WTC11 (cell line): ENCODE measurements around the gene TMEM59L. TPM values are rescaled to one million over a fixed set of nuclear protein-coding genes. Genes with fewer than 3 reads are reported as not detected.

Experiments
- ATAC-seq: fragments of 200-7000 bp; cut with Tn5 transposase; 2 replicates; pipeline ENCODE4 v1.10.0; 2021; ENCODE audit warnings: mild to moderate bottlenecking, moderate library complexity
- CTCF ChIA-PET: fragments of 300-600 bp; sonication (Branson Sonifier 250); formaldehyde crosslinking; loops from one replicate; lab custom pipeline; 2021; ENCODE audit warnings: antibody characterized with exemption; lab: Charles Lee
- POLR2A ChIA-PET: fragments of 350-600 bp; sonication (Branson Sonifier 250); formaldehyde crosslinking; loops from one replicate; lab custom pipeline; 2021; ENCODE audit warnings: antibody characterized with exemption; lab: Charles Lee
- DNase-seq: peaks from one replicate; pipeline ENCODE4 v3.0.0; 2021; ENCODE audit warnings: low spot score
- H3K27ac Mint-ChIP-seq: 2 replicates; pipeline ENCODE4 v1.8.0; 2021; ENCODE audit warnings: mixed read lengths
- H3K27me3 Mint-ChIP-seq: 2 replicates; pipeline ENCODE4 v1.8.0; 2021; ENCODE audit warnings: low read depth, mild to moderate bottlenecking, moderate library complexity, mixed read lengths
- H3K36me3 Mint-ChIP-seq: 2 replicates; pipeline ENCODE4 v1.8.0; 2021; ENCODE audit warnings: mixed read lengths
- H3K4me1 Mint-ChIP-seq: 2 replicates; pipeline ENCODE4 v1.8.0; 2022; ENCODE audit warnings: mixed read lengths
- H3K4me3 Mint-ChIP-seq: 2 replicates; pipeline ENCODE4 v1.8.0; 2021; ENCODE audit warnings: mild to moderate bottlenecking, moderate library complexity, mixed read lengths
- H3K9me3 Mint-ChIP-seq: 2 replicates; pipeline ENCODE4 v1.8.0; 2021; ENCODE audit warnings: mixed read lengths
- ERG ChIP-seq: fragments of 250-450 bp; sonication (Bioruptor Pico); IDR thresholded peaks from 2 replicates; pipeline ENCODE4 v1.8.0; 2021; ENCODE audit warnings: mild to moderate bottlenecking
- FOXK1 ChIP-seq: sonication (generic); formaldehyde crosslinking; IDR thresholded peaks from 2 replicates; pipeline ENCODE4 v1.8.0; 2022; ENCODE audit warnings: mild to moderate bottlenecking, moderate library complexity, missing genetic modification reagents
- GTF2I ChIP-seq: fragments of 250-450 bp; sonication (Bioruptor Pico); conservative IDR thresholded peaks from 2 replicates; pipeline ENCODE4 v1.4.0; 2021; ENCODE audit warnings: mild to moderate bottlenecking
- JUN ChIP-seq: sonication (generic); formaldehyde crosslinking; IDR thresholded peaks from 2 replicates; pipeline ENCODE4 v1.8.0; 2023; ENCODE audit warnings: mild to moderate bottlenecking, missing genetic modification reagents
- MXD4 ChIP-seq: fragments of 250-450 bp; sonication (Bioruptor Pico); IDR thresholded peaks from 2 replicates; pipeline ENCODE4 v1.8.0; 2021; ENCODE audit warnings: mild to moderate bottlenecking, moderate library complexity, borderline replicate concordance
- NFATC4 ChIP-seq: fragments of 250-450 bp; sonication (Bioruptor Pico); IDR thresholded peaks from 2 replicates; pipeline ENCODE4 v1.9.0; 2021; ENCODE audit warnings: mild to moderate bottlenecking
- NR2C2 ChIP-seq: sonication (generic); formaldehyde crosslinking; IDR thresholded peaks from 2 replicates; pipeline ENCODE4 v1.8.0; 2022; ENCODE audit warnings: mild to moderate bottlenecking, missing genetic modification reagents
- SMAD4 ChIP-seq: sonication (generic); formaldehyde crosslinking; IDR thresholded peaks from 2 replicates; pipeline ENCODE4 v1.8.0; 2022; ENCODE audit warnings: mild to moderate bottlenecking, missing genetic modification reagents
- ZNF121 ChIP-seq: sonication (generic); formaldehyde crosslinking; IDR thresholded peaks from 2 replicates; pipeline ENCODE4 v1.8.0; 2023; ENCODE audit warnings: missing genetic modification reagents
- ZNF671 ChIP-seq: fragments of 250-450 bp; sonication (Bioruptor Pico); IDR thresholded peaks from 2 replicates; pipeline ENCODE4 v1.8.0; 2021; ENCODE audit warnings: mild to moderate bottlenecking
- total RNA-seq: library from RNA; stranded (reverse); gene quantifications from 3 replicates; pipeline ENCODE4 v1.2.3, GENCODE V29; 2021
- TF ChIP-seq, protein P1 (sequence below): sonication (generic); formaldehyde crosslinking; IDR thresholded peaks from 2 replicates; pipeline ENCODE4 v1.8.0; 2022; ENCODE audit warnings: mild to moderate bottlenecking, missing genetic modification reagents
- TF ChIP-seq, protein P2 (sequence below): sonication (generic); formaldehyde crosslinking; IDR thresholded peaks from 2 replicates; pipeline ENCODE4 v1.8.1; 2022; ENCODE audit warnings: missing genetic modification reagents, borderline replicate concordance
- TF ChIP-seq, protein P3 (sequence below): fragments of 250-450 bp; sonication (Bioruptor Pico); IDR thresholded peaks from 2 replicates; pipeline ENCODE4 v2.1.2; 2022; ENCODE audit warnings: mild to moderate bottlenecking, moderate library complexity
- TF ChIP-seq, protein P4 (sequence below): sonication (generic); formaldehyde crosslinking; IDR thresholded peaks from 2 replicates; pipeline ENCODE4 v1.8.1; 2023; ENCODE audit warnings: mild to moderate bottlenecking, missing genetic modification reagents

TMEM59L gene
- total RNA-seq, 1 experiment from 2014 or later: 14.8 TPM

DNA sequence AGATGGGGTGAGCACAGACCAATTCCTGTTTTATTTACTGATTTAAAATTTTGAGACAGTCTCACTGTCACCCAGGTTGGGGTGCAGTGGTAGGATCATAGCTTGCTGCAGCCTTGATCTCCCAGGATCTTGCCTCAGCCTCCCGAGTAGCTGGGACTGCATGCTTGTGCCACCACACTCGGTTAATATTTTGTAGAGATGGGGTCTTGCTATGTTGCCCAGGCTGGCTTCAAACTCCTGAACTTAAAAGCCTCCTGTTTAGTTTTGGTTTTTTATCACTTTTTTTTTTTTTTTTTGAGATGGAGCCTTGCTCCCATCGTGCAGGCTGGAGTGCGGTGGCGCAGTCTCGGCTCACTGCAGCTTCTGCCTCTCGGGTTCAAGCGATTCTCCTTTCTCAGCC, 36.3 kb upstream of the TMEM59L start:
- DNase-seq: no peak
- CTCF ChIA-PET: interaction anchor here (1.2 to 1.5 kb wide), 2 partner anchors 11 to 87 kb away, joined by 4 read pairs; no protein-coding TSS in a partner anchor
- no peaks in the 10 kb centered on the region for H3K9me3 Mint-ChIP-seq
- peak; percentile 51; the same call in 1 of the 2 replicates for TF ChIP-seq ZNF121
- TF ChIP-seq MXD4: no peak
- TF ChIP-seq ERG (CRISPR knock-in tag): no peak
- TF ChIP-seq, all 79 proteins: peak for 1
- ATAC-seq: no peak
- peaks cover 14% of the 10 kb centered on the region for H3K4me1 Mint-ChIP-seq
- H3K27ac Mint-ChIP-seq: no peak overlapping the region
- no peaks in the 10 kb centered on the region for H3K27me3 Mint-ChIP-seq
- H3K4me3 Mint-ChIP-seq: no peak overlapping the region
- H3K36me3 Mint-ChIP-seq: peaks cover 46% of the 10 kb centered on the region
- POLR2A ChIA-PET: no interaction called here

DNA sequence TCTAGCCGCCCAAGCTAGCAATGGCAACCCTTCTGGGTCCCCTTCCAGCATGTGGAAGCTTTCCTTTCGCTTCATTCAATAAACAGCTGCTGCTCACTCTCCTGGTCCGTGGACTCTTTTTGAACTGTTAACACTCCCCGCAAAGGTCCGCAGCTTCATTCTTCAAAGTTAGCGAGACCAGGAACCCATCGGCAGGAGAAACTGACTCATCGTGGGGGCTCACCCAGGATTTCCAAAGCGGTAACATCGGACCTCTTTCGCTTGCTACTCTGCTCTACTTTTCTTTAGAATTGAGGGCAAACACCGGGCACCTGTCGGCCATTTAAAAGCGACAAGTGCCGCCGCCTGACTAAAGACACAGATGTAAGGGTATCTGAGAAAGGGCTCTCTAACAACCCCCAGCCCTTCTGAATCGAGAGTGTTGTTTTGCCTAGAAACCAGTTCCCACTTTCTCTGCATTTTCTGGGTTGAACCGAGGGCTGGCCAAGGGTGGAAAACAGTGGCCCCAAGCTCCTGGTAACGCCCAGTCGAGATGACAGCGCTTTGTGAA, 35.2 kb upstream of the TMEM59L start:
- peaks cover 11% of the 10 kb centered on the region for H3K4me1 Mint-ChIP-seq
- no peak overlapping the region for H3K4me3 Mint-ChIP-seq
- TF ChIP-seq ZNF671 (CRISPR knock-in tag) (no peak), NFATC4 (no peak)
- H3K9me3 Mint-ChIP-seq: no peaks in the 10 kb centered on the region
- ChIA-PET CTCF (interaction anchor here (1.3 to 1.6 kb wide), 3 partner anchors 12 to 289 kb away, joined by 3 to 5 read pairs (median 4); no protein-coding TSS in a partner anchor), POLR2A (interaction anchor here (1.1 kb wide), 1 partner anchor 12 kb away, joined by 3 read pairs; no protein-coding TSS in a partner anchor)
- ATAC-seq (no peak), DNase-seq (no peak)
- H3K27ac Mint-ChIP-seq: peak overlapping the region; percentile 84
- peaks cover 42% of the 10 kb centered on the region for H3K36me3 Mint-ChIP-seq
- H3K27me3 Mint-ChIP-seq: no peaks in the 10 kb centered on the region

GRCh38 chr19:18580311-18580710, 32.4 kb upstream of the TMEM59L start:
- H3K27me3 Mint-ChIP-seq: peaks cover 4% of the 10 kb centered on the region; the same call in 1 of the 2 replicates
- peaks cover 14% of the 10 kb centered on the region for H3K36me3 Mint-ChIP-seq
- no peaks in the 10 kb centered on the region for H3K4me1 Mint-ChIP-seq
- H3K9me3 Mint-ChIP-seq: no peaks in the 10 kb centered on the region
- CTCF ChIA-PET: interaction anchor here (0.6 to 1.5 kb wide), 5 partner anchors 9 to 151 kb away, joined by 3 to 6 read pairs (median 4); no protein-coding TSS in a partner anchor
- TF ChIP-seq GTF2I (CRISPR knock-in tag) (no peak), FOXK1 (CRISPR knock-in tag) (no peak), NR2C2 (CRISPR knock-in tag) (no peak), JUN (no peak), SMAD4 (CRISPR knock-in tag) (no peak)
- TF ChIP-seq, protein P1, sequence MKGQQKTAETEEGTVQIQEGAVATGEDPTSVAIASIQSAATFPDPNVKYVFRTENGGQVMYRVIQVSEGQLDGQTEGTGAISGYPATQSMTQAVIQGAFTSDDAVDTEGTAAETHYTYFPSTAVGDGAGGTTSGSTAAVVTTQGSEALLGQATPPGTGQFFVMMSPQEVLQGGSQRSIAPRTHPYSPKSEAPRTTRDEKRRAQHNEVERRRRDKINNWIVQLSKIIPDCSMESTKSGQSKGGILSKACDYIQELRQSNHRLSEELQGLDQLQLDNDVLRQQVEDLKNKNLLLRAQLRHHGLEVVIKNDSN (CRISPR knock-in tag): no peak
- TF ChIP-seq, protein P2, sequence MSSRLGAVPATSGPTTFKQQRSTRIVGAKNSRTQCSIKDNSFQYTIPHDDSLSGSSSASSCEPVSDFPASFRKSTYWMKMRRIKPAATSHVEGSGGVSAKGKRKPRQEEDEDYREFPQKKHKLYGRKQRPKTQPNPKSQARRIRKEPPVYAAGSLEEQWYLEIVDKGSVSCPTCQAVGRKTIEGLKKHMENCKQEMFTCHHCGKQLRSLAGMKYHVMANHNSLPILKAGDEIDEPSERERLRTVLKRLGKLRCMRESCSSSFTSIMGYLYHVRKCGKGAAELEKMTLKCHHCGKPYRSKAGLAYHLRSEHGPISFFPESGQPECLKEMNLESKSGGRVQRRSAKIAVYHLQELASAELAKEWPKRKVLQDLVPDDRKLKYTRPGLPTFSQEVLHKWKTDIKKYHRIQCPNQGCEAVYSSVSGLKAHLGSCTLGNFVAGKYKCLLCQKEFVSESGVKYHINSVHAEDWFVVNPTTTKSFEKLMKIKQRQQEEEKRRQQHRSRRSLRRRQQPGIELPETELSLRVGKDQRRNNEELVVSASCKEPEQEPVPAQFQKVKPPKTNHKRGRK (CRISPR knock-in tag): no peak
- TF ChIP-seq, protein P3, sequence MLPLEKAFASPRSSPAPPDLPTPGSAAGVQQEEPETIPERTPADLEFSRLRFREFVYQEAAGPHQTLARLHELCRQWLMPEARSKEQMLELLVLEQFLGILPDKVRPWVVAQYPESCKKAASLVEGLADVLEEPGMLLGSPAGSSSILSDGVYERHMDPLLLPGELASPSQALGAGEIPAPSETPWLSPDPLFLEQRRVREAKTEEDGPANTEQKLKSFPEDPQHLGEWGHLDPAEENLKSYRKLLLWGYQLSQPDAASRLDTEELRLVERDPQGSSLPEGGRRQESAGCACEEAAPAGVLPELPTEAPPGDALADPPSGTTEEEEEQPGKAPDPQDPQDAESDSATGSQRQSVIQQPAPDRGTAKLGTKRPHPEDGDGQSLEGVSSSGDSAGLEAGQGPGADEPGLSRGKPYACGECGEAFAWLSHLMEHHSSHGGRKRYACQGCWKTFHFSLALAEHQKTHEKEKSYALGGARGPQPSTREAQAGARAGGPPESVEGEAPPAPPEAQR (CRISPR knock-in tag): no peak
- TF ChIP-seq, protein P4, sequence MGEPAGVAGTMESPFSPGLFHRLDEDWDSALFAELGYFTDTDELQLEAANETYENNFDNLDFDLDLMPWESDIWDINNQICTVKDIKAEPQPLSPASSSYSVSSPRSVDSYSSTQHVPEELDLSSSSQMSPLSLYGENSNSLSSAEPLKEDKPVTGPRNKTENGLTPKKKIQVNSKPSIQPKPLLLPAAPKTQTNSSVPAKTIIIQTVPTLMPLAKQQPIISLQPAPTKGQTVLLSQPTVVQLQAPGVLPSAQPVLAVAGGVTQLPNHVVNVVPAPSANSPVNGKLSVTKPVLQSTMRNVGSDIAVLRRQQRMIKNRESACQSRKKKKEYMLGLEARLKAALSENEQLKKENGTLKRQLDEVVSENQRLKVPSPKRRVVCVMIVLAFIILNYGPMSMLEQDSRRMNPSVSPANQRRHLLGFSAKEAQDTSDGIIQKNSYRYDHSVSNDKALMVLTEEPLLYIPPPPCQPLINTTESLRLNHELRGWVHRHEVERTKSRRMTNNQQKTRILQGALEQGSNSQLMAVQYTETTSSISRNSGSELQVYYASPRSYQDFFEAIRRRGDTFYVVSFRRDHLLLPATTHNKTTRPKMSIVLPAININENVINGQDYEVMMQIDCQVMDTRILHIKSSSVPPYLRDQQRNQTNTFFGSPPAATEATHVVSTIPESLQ: no peak
- TF ChIP-seq, all 79 proteins: peak for 0
- DNase-seq (no peak), ATAC-seq (no peak)
- Mint-ChIP-seq H3K4me3 (no peak overlapping the region), H3K27ac (no peak overlapping the region)
- POLR2A ChIA-PET: interaction anchor here (0.5 to 1.5 kb wide), 3 partner anchors 9 to 35 kb away, joined by 3 to 4 read pairs (median 3); partner anchors contain the start of gene UBA52
